Measurements from ENCODE around the gene NUP93.

- no peak for TF ChIP-seq PHF8 (IDR thresholded peaks at IDR 0.05; ENCODE audit: borderline replicate concordance, low read length)
- TF ChIP-seq FOXM1 (IDR thresholded peaks at IDR 0.05; ENCODE audit: low read depth), result no peak
- TF ChIP-seq FOXM1 (CRISPR knock-in tag; IDR thresholded peaks at IDR 0.05; ENCODE audit: low read depth), result no peak
- no peak for TF ChIP-seq CTCF (IDR thresholded peaks at IDR 0.05 in 2 of 3, conservative IDR thresholded peaks at IDR 0.05 in 1 of 3; ENCODE audit: insufficient read depth in 2 of 3, low read depth in 1 of 3, low read length in 3 of 3)
- no peak for TF ChIP-seq TAL1 (IDR thresholded peaks at IDR 0.05)
- TF ChIP-seq MAFG (tag; conservative IDR thresholded peaks at IDR 0.05), result no peak
- no peak for TF ChIP-seq BRCA1 (IDR thresholded peaks at IDR 0.05)
- no peak for TF ChIP-seq BRCA1 (CRISPR knock-in tag; IDR thresholded peaks at IDR 0.05)
Measured at GRCh38 chr16:56849690-56850680, 120.1 kb downstream of the NUP93 start.

Measured in K562 (cell line).